Measurements from ENCODE around the gene IRAK3.

IRAK3 gene

DNA sequence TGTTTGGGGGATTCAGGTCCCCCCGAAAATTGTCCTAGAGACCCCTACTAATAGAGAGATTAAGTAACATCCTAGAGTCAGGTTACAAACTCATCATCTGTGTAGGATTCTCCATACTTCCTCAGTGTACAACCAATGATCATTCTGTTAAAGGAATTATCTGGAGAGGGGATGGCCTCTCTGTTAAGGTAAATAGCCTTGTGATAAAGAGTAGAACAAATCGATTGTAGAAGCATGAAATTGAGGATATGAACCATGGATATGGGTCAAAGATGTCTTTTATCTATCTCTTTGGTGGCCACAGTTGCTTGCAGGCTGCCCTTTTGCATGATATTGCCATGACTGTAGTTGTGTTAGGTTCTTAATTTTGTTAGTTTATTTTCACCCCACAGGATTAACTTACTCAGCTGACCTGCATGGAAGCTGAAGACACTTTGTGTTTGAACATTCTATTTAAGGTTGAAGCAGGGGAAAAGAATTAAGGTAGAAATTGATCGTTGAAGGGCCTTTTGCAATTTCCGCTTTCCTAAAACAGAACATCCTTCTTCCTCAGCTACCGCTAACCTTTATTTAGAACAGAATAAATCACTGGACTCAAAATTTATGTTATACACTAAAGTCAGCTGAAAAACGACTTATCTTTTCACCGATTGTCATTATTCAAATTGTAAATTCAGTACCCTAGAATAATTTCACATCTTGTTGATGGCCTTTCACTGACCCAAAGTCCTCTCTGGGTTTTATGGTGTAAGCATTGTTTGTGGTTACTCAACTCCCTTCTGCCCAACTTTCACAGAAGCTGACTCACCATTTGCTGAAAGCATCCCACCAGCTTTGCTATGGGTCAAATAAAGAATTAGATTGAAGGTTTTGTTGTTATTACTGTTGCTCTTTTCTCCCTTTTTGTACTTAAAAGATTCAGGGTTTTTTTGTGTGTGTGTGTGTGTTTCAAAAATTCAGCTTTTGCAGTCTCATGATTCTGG, 52.3 kb downstream of the IRAK3 start:
- in situ Hi-C loops (cut with HindIII; ENCODE audit: low sequenced_read_pairs), result no loop called here
- DNase-seq (ENCODE audit: low read depth, low spot score), result peak; percentile 86
- H3K4me3 ChIP-seq (ENCODE audit: low read depth, low read length), result no peak overlapping the region
- TF ChIP-seq, protein P1, sequence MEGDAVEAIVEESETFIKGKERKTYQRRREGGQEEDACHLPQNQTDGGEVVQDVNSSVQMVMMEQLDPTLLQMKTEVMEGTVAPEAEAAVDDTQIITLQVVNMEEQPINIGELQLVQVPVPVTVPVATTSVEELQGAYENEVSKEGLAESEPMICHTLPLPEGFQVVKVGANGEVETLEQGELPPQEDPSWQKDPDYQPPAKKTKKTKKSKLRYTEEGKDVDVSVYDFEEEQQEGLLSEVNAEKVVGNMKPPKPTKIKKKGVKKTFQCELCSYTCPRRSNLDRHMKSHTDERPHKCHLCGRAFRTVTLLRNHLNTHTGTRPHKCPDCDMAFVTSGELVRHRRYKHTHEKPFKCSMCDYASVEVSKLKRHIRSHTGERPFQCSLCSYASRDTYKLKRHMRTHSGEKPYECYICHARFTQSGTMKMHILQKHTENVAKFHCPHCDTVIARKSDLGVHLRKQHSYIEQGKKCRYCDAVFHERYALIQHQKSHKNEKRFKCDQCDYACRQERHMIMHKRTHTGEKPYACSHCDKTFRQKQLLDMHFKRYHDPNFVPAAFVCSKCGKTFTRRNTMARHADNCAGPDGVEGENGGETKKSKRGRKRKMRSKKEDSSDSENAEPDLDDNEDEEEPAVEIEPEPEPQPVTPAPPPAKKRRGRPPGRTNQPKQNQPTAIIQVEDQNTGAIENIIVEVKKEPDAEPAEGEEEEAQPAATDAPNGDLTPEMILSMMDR (IDR thresholded peaks at IDR 0.05; ENCODE audit: low read depth, low read length), result no peak

DNA sequence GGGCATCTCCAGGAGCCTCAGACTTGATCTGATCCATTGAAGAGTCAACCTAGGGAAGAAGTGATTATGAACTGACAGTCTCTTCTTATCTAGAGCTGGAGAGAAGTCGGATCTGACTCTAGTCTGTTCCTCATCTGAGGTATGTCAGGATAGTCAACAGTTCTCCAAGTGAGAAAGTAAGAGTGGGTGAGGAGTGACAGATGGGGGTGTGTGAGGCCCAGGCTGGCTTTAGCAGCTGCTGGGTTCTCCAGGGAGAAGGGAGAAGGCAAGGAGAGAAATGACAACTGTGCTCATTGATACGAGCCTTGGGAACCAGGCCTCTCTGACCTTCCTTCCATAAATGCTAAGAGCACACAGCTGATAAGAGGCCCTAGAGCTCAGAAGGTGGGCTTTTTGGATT, 53.3 kb downstream of the IRAK3 start:
- TF ChIP-seq, protein P1 (IDR thresholded peaks at IDR 0.05; ENCODE audit: low read depth, low read length), result no peak
- in situ Hi-C loops (cut with HindIII; ENCODE audit: low sequenced_read_pairs), result no loop called here
- H3K4me3 ChIP-seq (ENCODE audit: low read depth, low read length), result no peak overlapping the region
- no peak for DNase-seq (ENCODE audit: low read depth, low spot score)

DNA sequence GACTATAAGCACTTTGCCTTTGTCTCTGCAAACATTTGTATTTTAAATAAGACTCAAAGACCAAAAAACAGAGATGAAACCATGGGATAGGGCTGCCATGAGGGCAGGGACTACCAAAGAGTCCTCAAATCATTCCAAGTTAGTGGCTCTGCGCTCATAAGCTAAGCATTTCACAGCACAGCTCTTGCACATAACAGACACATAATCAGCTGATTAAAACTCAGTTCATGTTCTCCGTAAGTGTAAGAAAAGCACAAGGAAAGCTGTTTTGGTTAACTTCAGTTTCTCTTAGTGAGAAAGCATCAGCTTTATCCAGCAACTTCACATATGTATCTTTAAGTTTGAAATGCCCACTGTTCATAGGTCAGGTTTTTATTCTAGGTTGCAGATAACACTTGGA, 54.9 kb downstream of the IRAK3 start:
- in situ Hi-C loops (cut with HindIII; ENCODE audit: low sequenced_read_pairs), result no loop called here
- TF ChIP-seq, protein P1 (IDR thresholded peaks at IDR 0.05; ENCODE audit: low read depth, low read length), result no peak
- no peak overlapping the region for H3K4me3 ChIP-seq (ENCODE audit: low read depth, low read length)
- no peak for DNase-seq (ENCODE audit: low read depth, low spot score)

DNA sequence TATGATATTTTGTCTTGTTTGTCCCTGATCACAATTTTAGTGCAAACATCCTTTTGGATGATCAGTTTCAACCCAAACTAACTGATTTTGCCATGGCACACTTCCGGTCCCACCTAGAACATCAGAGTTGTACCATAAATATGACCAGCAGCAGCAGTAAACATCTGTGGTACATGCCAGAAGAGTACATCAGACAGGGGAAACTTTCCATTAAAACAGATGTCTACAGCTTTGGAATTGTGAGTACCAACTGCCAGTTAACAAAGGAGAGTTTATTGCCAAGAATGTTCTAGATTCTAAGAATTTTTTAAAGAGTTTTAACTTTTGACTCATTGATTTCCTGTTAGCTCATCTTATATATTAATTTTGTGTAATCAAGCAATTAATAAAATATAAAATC, 55.4 kb downstream of the IRAK3 start:
- H3K4me3 ChIP-seq (ENCODE audit: low read depth, low read length), result no peak overlapping the region
- no peak for DNase-seq (ENCODE audit: low read depth, low spot score)
- in situ Hi-C loops (cut with HindIII; ENCODE audit: low sequenced_read_pairs), result no loop called here
- TF ChIP-seq, protein P1 (IDR thresholded peaks at IDR 0.05; ENCODE audit: low read depth, low read length), result no peak

DNA sequence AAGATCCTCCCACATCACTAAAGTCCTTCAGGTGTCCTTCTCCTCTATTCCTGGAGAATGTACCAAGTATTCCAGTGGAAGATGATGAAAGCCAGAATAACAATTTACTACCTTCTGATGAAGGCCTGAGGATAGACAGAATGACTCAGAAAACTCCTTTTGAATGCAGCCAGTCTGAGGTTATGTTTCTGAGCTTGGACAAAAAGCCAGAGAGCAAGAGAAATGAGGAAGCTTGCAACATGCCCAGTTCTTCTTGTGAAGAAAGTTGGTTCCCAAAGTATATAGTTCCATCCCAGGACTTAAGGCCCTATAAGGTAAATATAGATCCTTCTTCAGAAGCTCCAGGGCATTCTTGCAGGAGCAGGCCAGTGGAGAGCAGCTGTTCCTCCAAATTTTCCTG, 58.7 kb downstream of the IRAK3 start:
- no peak overlapping the region for H3K4me3 ChIP-seq (ENCODE audit: low read depth, low read length)
- no peak for DNase-seq (ENCODE audit: low read depth, low spot score)
- in situ Hi-C loops (cut with HindIII; ENCODE audit: low sequenced_read_pairs), result no loop called here
- TF ChIP-seq, protein P1 (IDR thresholded peaks at IDR 0.05; ENCODE audit: low read depth, low read length), result no peak

DNA sequence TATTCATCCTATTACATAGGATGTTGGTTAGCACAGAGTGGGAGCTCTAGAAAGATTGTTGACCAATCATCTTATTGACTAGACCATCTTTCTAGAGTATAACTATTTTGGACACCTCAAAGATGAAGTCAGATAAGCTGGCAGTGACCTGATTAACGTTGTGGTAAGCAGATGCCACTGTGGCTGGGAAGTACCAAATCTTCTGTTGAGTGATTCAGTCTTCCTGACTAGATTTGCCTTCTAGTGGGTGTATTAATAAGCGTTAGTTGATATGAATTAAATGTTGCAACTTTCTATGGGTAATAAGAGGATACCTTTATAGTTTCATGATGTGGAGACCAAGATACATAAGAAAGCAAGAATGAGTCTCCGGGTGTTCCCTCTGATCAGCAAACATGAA, 62.0 kb downstream of the IRAK3 start:
- in situ Hi-C loops (cut with HindIII; ENCODE audit: low sequenced_read_pairs), result no loop called here
- DNase-seq (ENCODE audit: low read depth, low spot score), result no peak
- H3K4me3 ChIP-seq (ENCODE audit: low read depth, low read length), result no peak overlapping the region
- TF ChIP-seq, protein P1 (IDR thresholded peaks at IDR 0.05; ENCODE audit: low read depth, low read length), result no peak

Measured in astrocyte of the spinal cord (primary cell).